Measurements from ENCODE around the gene MCC. TPM values are rescaled to one million over a fixed set of nuclear protein-coding genes. Genes with fewer than 3 reads are reported as not detected.

The MCC gene
- total and polyA plus RNA-seq, 2 donors (not counting 1 experiment from before 2014, with no cell fraction given): 0.09 to 0.32 TPM

- no peak overlapping the region for H3K9ac ChIP-seq (ENCODE audit: low read length)
- H3K27me3 Mint-ChIP-seq: peaks cover 14% of the 10 kb centered on the region
- no peak overlapping the region for H3K4me3 ChIP-seq (ENCODE audit: control extremely low read depth in 1 of 5, extremely low read depth in 1 of 5, insufficient read depth in 1 of 5, low read depth in 2 of 5, low read length in 4 of 5)
- H3K9me3 ChIP-seq (ENCODE audit: control extremely low read depth in 1 of 3, control insufficient read depth in 2 of 3, insufficient read depth in 1 of 3, low read length in 2 of 3): no peaks in the 10 kb centered on the region
- no peak overlapping the region for H3K27ac Mint-ChIP-seq
- POLR2A ChIA-PET: no interaction called here
- H3K79me2 ChIP-seq (ENCODE audit: control insufficient read depth, insufficient read depth, low read length): no peaks in the 10 kb centered on the region
- no peak for ATAC-seq (ENCODE audit: low read depth)
- TF ChIP-seq EZH2 (IDR thresholded peaks at IDR 0.05; ENCODE audit: borderline replicate concordance, insufficient read depth, low read depth, low read length, poor library complexity, severe bottlenecking) (no peak), CTCF (IDR thresholded peaks at IDR 0.05) (no peak)
- intact Hi-C loops (cut with micrococcal nuclease): no loop called here
- no peaks in the 10 kb centered on the region for H3K9me3 Mint-ChIP-seq (ENCODE audit: insufficient read depth)
- H3K4me2 ChIP-seq (replicated peaks; ENCODE audit: low read depth, low read length, poor library complexity, severe bottlenecking): no peak overlapping the region
- no peak overlapping the region for H2AFZ ChIP-seq (ENCODE audit: insufficient read depth, low read depth, low read length, poor library complexity, severe bottlenecking)
- no peak overlapping the region for H3K4me3 Mint-ChIP-seq
- CTCF ChIA-PET: no interaction called here
- H3K4me1 Mint-ChIP-seq: no peaks in the 10 kb centered on the region
- DNase-seq: no peak
- H4K20me1 ChIP-seq (ENCODE audit: control insufficient read depth, insufficient read depth, low read length, poor library complexity, severe bottlenecking): no peaks in the 10 kb centered on the region
- no peaks in the 10 kb centered on the region for H3K36me3 ChIP-seq (replicated peaks in 1 of 2; ENCODE audit: control extremely low read depth in 1 of 2, control insufficient read depth in 1 of 2, extremely low read depth in 1 of 2, insufficient read depth in 2 of 2, low read length in 1 of 2)
- H3K4me1 ChIP-seq (ENCODE audit: control insufficient read depth in 2 of 2, insufficient read depth in 2 of 2, low read length in 2 of 2): no peaks in the 10 kb centered on the region
- H3K27me3 ChIP-seq (replicated peaks in 1 of 4; ENCODE audit: control extremely low read depth in 1 of 4, control insufficient read depth in 3 of 4, insufficient read depth in 4 of 4, low read length in 3 of 4): no peaks in the 10 kb centered on the region
- 100% methylated on average over 1 of the region's 7 CpGs for WGBS (ENCODE audit: insufficient coverage)
- H3K27ac ChIP-seq (ENCODE audit: low read length in 2 of 2): no peak overlapping the region
Observed at GRCh38 chr5:113147537-113147936, 340.7 kb downstream of the MCC start.

GRCh38 chr5:113147101-113147508 is 341.1 kb downstream of the MCC start:
- TF ChIP-seq CTCF (IDR thresholded peaks at IDR 0.05): no peak
- Histone ChIP-seq H2AFZ (ENCODE audit: insufficient read depth, low read depth, low read length, poor library complexity, severe bottlenecking) (no peak overlapping the region), H3K27me3 (replicated peaks in 1 of 4; ENCODE audit: control extremely low read depth in 1 of 4, control insufficient read depth in 3 of 4, insufficient read depth in 4 of 4, low read length in 3 of 4) (no peaks in the 10 kb centered on the region), H3K4me3 (ENCODE audit: control extremely low read depth in 1 of 5, extremely low read depth in 1 of 5, insufficient read depth in 1 of 5, low read depth in 2 of 5, low read length in 4 of 5) (no peak overlapping the region), H3K36me3 (replicated peaks in 1 of 2; ENCODE audit: control extremely low read depth in 1 of 2, control insufficient read depth in 1 of 2, extremely low read depth in 1 of 2, insufficient read depth in 2 of 2, low read length in 1 of 2) (no peaks in the 10 kb centered on the region), H3K9me3 (ENCODE audit: control extremely low read depth in 1 of 3, control insufficient read depth in 2 of 3, insufficient read depth in 1 of 3, low read length in 2 of 3) (no peaks in the 10 kb centered on the region), H3K4me1 (ENCODE audit: control insufficient read depth in 2 of 2, insufficient read depth in 2 of 2, low read length in 2 of 2) (no peaks in the 10 kb centered on the region), H3K4me2 (replicated peaks; ENCODE audit: low read depth, low read length, poor library complexity, severe bottlenecking) (no peak overlapping the region), H3K27ac (ENCODE audit: low read length in 2 of 2) (no peak overlapping the region), H4K20me1 (ENCODE audit: control insufficient read depth, insufficient read depth, low read length, poor library complexity, severe bottlenecking) (no peaks in the 10 kb centered on the region), H3K79me2 (ENCODE audit: control insufficient read depth, insufficient read depth, low read length) (no peaks in the 10 kb centered on the region), H3K9ac (ENCODE audit: low read length) (no peak overlapping the region)
- no peak for ATAC-seq (ENCODE audit: low read depth)
- no peak overlapping the region for H3K4me3 Mint-ChIP-seq
- H3K27me3 Mint-ChIP-seq: peaks cover 11% of the 10 kb centered on the region
- intact Hi-C loops (cut with micrococcal nuclease): no loop called here
- ChIA-PET POLR2A (no interaction called here), CTCF (no interaction called here)
- no peaks in the 10 kb centered on the region for H3K9me3 Mint-ChIP-seq (ENCODE audit: insufficient read depth)
- no peak for DNase-seq
- H3K27ac Mint-ChIP-seq: no peak overlapping the region
- WGBS (ENCODE audit: insufficient coverage): 50% methylated on average over 2 of the region's 4 CpGs
- no peaks in the 10 kb centered on the region for H3K4me1 Mint-ChIP-seq

Data from B cell (primary cell).